HG02759 (cell line): ENCODE data around the gene JKAMP.
"Not testable (repeated sequence)": the region's sequence is repeated elsewhere in the genome, so short reads cannot be mapped to it uniquely, and the experiment has no call there.

Experiments
- ATAC-seq: cut with Tn5 transposase; IDR thresholded peaks from one replicate; pipeline ENCODE4 v1.9.1; 2021; ENCODE audit warnings: mild to moderate bottlenecking, moderate library complexity; ENCODE audit not compliant: unreplicated experiment

The JKAMP gene

GRCh38 chr14:59483819-59484638 lies at the start of gene JKAMP, which contains the start of gene L3HYPDH:
TSS of gene JKAMP (plus strand) at chr14:59484517. CDS start at chr14:59484590, 73 bp downstream.
TSS of gene L3HYPDH (minus strand) at chr14:59484408. CDS start at chr14:59484316, 92 bp downstream.
- ATAC-seq: peak; percentile 91

DNA sequence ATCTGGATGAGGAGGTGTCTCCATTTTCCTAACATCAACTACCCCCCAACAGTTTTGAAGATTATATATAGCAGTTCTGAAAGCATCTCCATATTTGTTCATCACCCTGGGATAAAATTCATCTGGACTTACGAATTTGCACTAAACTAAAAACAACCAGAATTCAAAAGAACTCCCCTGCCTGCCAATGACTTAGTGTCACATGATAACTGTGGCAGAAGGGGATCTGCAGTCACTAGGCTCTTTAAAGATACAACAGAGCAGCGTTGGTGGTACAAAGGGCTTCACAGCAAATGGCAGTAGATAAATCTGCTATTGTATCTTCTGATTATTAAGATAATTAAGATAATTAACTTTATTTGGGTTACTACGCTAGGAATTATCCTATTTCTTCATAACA lies 49.2 kb upstream of the JKAMP start:
- no peak for ATAC-seq

GRCh38 chr14:59435987-59436386 lies 48.3 kb upstream of the JKAMP start:
- ATAC-seq: no peak

DNA sequence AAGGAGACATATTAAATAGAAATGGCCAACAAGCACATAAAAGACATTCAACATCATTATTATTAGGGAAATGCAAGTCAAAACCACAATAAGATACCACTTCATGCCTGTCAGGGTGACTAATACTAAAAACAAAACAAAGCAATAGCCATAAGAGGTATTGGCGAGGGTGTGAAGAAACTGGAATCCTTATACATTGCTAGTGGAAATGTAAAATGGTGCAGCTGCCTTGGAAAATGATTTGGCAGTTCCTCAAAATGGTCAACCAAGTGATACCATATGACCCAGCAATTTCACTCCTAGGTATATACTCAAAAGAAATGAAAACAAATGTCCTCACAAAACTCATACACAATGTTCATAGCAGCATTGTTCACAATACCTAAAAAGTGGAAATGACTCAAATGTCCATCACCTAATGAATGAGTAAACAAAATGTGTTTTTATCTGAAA lies 46.1 kb upstream of the JKAMP start:
- no peak for ATAC-seq

- ATAC-seq: no peak
These were observed 44.9 kb upstream of the JKAMP start for GRCh38 chr14:59439256-59439965.

- ATAC-seq: not testable (repeated sequence)
These were observed 35.6 kb upstream of the JKAMP start for GRCh38 chr14:59448673-59449072.

- ATAC-seq: no peak
These were observed 33.6 kb upstream of the JKAMP start for GRCh38 chr14:59450716-59451115.

DNA sequence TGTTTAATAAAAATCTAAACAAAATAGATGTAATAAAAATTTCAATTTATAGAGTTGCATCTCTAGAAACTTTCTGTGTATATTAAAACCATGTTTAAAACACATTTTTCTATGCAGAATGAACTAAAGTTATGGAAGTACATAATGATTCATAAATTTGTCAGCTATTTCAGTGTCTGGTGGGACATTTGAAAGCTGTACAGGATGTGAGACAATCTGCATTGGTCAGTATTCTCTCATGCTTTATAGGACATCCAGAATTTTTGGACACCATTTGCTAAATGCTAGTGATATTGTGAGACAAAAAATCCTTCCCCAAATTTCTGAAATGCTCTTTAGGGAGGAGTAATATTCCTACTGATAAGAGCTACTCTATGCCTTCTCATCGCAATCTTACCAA lies 32.5 kb upstream of the JKAMP start:
- no peak for ATAC-seq

DNA sequence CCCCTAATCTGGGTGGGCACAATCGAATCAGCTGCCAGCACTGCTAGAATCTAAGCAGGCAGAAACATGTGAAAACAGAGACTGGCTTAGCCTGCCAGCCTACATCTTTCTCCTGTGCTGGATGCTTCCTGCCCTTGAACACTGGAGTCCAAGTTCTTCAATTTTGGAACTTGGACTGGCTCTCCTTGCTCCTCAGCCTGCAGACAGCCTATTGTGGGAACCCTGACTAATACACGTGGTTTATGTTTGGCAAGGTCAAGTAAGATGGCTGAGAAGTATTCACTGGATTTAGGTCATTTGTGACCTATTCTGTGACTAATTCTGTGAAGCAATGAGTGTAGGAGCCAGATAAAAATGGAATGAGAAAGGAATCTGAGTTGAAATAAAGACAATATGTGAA lies 30.2 kb upstream of the JKAMP start:
- ATAC-seq: no peak

GRCh38 chr14:59455411-59455810 lies 28.9 kb upstream of the JKAMP start:
- ATAC-seq: no peak

DNA sequence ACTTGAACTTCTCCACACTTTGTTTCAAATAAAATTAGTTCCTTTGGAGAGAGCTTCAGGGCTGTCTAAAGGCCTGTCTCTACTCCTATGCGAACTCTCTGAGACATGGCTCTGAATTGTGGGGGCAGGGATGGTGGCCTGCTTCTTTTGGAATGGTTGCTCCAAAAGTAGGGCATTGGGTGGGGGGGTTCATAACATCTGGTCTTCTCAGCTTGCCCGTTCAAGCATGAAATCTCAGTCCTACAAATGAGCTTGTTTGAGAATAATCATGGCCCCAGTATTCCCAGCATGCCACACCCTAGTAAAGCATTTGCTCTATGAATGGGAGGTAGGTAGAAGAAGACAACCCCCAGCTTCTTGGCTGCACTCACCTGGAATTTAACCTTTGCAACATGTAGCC lies 25.8 kb upstream of the JKAMP start:
- no peak for ATAC-seq

DNA sequence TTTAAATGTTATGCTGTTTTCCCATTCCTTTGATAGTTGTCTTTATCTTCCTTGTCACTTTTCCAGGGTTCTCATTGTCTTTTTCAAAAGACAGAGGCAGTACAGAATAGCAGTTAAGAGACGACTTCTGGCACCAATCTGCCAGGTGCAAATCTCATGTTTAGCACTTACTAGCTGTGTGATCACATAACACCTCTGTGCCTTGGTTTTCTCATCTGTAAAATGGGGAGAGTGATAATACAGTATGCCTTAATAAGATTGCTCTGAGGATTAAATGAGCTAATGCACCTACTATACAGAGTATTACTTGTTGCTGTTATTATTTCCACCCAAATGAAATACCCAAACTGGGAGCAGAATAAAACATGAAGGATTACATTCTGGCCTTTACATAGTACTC lies 23.9 kb upstream of the JKAMP start:
- no peak for ATAC-seq

DNA sequence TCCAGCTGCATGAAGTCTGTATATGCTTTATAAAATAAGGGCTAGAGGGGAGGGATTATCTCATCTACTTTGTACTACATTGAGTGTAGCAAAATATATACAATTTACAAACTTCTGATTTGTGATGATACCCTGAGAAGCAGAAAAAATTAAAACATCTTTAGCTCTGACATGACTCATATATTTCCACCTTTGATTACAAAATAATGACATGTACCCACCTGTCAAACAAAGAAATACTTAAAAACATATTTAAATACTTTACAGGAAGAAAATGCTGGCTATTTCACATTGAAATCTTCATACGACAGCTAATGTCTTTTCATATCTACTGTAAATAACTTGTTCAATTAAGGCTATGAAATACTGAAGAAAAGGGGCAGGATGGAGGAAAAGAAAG lies 22.4 kb upstream of the JKAMP start:
- no peak for ATAC-seq

DNA sequence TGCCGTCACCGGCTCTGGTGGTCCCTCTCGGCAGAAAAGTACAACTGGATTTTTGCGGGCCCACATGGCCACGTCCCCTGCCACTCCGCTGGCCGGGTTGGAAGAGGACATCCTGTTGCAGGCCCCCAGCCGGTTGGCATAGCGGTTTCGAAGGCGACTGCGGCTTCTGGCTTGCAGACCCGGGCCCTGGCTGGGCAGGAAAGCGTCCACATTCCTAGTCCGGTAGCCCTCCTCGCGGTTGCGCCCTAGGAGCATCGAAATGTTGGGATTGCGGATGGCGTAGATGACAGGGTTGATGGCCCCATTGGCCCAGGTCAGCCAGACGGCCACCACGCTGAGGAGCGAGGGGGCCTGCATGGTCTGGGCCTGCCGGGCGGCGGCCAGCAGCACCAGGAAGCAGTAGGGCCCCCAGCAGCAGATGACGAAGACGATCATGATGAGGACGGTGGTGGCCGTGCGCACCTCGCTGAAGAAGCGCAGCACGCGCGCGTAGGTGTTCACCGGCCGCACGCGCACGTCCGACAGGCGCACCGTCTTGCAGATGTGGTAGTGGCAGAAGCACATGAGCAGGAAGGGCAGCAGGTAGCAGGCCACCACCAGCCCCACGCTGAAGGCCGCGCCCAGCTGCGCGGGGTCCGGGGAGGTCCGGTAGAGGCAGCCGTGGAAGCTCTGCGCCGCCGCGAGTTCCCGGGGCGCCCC lies 20.4 kb upstream of the JKAMP start:
- peak; percentile 37 for ATAC-seq

GRCh38 chr14:59464486-59465315 lies 19.6 kb upstream of the JKAMP start:
- ATAC-seq: peak; percentile 69

DNA sequence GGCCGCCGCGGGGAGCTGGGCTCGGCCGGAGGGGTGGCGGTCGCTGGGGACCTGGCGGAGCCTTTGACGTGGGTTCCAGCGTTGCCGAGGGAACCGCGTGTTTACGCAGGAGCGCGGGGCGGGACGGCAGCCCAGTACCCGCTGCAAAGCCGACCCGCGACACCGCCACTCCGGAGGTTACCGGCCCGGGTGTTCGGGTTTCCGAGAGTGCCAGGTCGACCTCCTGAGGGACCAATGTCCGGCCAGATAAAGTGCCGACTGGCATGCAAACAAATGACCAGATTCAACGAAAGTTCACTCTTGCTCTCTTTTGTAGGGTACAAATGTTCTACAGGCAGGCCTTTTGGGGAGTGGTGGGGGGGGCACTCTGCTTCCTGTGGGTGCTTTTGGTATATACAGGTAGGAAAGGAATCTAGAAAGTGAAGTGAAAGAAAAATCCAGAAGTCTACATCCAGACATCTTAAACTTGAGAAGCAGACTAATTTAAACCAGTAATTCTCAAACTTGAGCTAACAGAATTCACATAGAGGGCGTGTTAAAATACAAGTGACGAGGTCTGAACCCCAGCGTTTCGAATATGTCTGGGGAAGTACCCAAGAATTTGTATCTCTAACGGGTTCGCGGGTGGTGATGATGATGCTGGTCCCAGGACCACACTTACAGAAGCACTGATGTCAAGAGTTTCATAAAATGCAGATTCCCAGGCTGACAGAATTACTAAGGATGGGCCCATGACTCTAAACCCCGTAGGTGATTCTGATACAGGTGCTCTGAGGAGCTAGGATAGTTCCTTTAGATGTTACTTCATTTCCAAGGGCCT lies 18.8 kb upstream of the JKAMP start, which contains the start of gene GPR135:
Gene GPR135, minus strand, starts transcription at position 65 of the 820 bp plus-strand sequence. CDS start 154 bp downstream, outside the sequence.
- peak; percentile 36 for ATAC-seq

DNA sequence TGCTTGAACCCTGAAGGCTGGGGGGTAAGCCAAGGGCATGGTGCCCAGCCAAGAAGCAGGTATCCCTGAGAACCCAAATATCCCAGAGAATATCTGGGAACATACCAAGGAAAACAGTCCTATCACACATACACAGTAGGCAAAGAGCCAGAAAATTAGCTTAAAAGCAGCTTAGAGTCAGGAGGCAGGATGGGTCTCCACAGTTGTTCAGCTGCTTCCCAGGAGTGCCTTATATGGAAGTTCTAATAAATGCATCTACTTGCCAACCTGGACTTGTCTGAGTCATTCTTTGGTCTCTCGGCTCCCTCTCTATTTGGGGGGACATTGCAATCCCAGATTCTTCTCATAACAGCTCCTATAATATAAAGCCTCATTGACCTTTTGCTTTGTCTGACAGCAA lies 10.1 kb upstream of the JKAMP start:
- ATAC-seq: no peak

GRCh38 chr14:59475709-59476108 lies 8.6 kb upstream of the JKAMP start:
- no peak for ATAC-seq

DNA sequence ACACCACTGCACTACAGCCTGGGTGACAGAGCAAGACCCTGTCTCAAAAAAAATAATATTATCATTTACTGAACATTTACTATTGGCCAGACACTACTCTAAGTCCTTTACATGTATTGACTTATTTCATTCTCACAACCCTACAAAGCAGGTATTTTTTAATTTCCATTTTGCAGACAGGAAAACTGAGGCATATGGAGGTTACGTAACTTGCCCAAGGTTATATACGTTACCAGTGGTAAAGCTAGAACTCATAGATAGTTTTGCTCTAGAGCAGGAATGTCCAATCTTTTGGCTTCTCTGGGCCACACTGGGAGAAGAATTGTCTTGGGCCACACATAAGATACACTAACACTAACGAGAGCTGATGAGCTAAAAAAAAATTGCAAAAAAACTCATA lies 5.8 kb upstream of the JKAMP start:
- ATAC-seq: no peak

DNA sequence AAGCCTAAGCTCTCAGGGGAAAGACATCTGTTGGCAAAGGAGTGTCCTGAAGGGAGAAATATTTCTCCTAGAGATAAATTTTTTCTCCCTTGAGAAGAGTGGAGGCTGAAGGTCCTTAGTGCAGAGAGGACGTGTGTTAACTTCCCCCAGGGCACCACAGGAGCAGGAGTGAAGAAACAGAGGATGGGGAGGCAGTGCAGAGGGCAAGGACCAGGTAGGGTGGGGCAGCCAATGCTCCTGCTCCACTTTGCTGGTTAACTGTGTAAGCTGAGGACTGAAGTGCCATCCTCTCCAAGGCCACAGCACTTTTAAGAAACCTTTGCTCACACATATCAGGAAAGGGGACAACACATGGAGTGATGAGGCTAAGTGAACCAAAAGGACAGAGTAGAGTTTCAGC lies 4.2 kb upstream of the JKAMP start:
- no peak for ATAC-seq
